ENCODE results near the gene CARMIL1.
"Not testable (repeated sequence)": the region's sequence is repeated elsewhere in the genome, so short reads cannot be mapped to it uniquely, and the experiment has no call there.

Gene CARMIL1

GRCh38 chr6:25578538-25578937 is 299.4 kb downstream of the CARMIL1 start:
- no peak for DNase-seq (ENCODE audit: low read depth)

GRCh38 chr6:25579391-25579883 is 300.3 kb downstream of the CARMIL1 start:
- DNase-seq (ENCODE audit: low read depth): no peak

GRCh38 chr6:25579902-25580495 is 300.8 kb downstream of the CARMIL1 start:
- no peak for DNase-seq (ENCODE audit: low read depth)

GRCh38 chr6:25582101-25582500 is 302.9 kb downstream of the CARMIL1 start:
- no peak for DNase-seq (ENCODE audit: low read depth)

GRCh38 chr6:25583099-25583498 is 303.9 kb downstream of the CARMIL1 start:
- no peak for DNase-seq (ENCODE audit: low read depth)

- DNase-seq (ENCODE audit: low read depth): no peak
These were observed 304.7 kb downstream of the CARMIL1 start for GRCh38 chr6:25583906-25584305.

- no peak for DNase-seq (ENCODE audit: low read depth)
These were observed 306.1 kb downstream of the CARMIL1 start for GRCh38 chr6:25585225-25585624.

- not testable (repeated sequence) for DNase-seq (ENCODE audit: low read depth)
These were observed 306.9 kb downstream of the CARMIL1 start for GRCh38 chr6:25586119-25586518.

- no peak for DNase-seq (ENCODE audit: low read depth)
These were observed 307.8 kb downstream of the CARMIL1 start for GRCh38 chr6:25586927-25587326.

GRCh38 chr6:25590986-25591385 is 311.8 kb downstream of the CARMIL1 start:
- no peak for DNase-seq (ENCODE audit: low read depth)

- no peak for DNase-seq (ENCODE audit: low read depth)
These were observed 318.0 kb downstream of the CARMIL1 start for GRCh38 chr6:25596928-25597818.

- no peak for DNase-seq (ENCODE audit: low read depth)
These were observed 320.4 kb downstream of the CARMIL1 start for GRCh38 chr6:25599516-25600085.

GRCh38 chr6:25601800-25602673 is 322.9 kb downstream of the CARMIL1 start:
- no peak for DNase-seq (ENCODE audit: low read depth)

- no peak for DNase-seq (ENCODE audit: low read depth)
These were observed 323.5 kb downstream of the CARMIL1 start for GRCh38 chr6:25602674-25602982.

GRCh38 chr6:25603251-25603650 is 324.1 kb downstream of the CARMIL1 start:
- DNase-seq (ENCODE audit: low read depth): no peak

- no peak for DNase-seq (ENCODE audit: low read depth)
These were observed 327.0 kb downstream of the CARMIL1 start for GRCh38 chr6:25606151-25606550.

GRCh38 chr6:25608558-25609174 is 329.5 kb downstream of the CARMIL1 start:
- no peak for DNase-seq (ENCODE audit: low read depth)

GRCh38 chr6:25612666-25613065 is 333.5 kb downstream of the CARMIL1 start:
- DNase-seq (ENCODE audit: low read depth): no peak

GRCh38 chr6:25613415-25613814 is 334.2 kb downstream of the CARMIL1 start:
- no peak for DNase-seq (ENCODE audit: low read depth)

GRCh38 chr6:25614052-25614451 is 334.9 kb downstream of the CARMIL1 start:
- DNase-seq (ENCODE audit: low read depth): no peak

- DNase-seq (ENCODE audit: low read depth): no peak
These were observed 336.3 kb downstream of the CARMIL1 start for GRCh38 chr6:25615471-25615870.

- DNase-seq (ENCODE audit: low read depth): no peak
These were observed 338.8 kb downstream of the CARMIL1 start for GRCh38 chr6:25617997-25618396.

Measured in stimulated activated CD8-positive, alpha-beta memory T cell treated with anti-CD3 and anti-CD28 coated beads, Interleukin-4, amount 100 ng/mL, for 24 hours (primary cell).